Measurements from ENCODE around the gene SMCO2.

DNA sequence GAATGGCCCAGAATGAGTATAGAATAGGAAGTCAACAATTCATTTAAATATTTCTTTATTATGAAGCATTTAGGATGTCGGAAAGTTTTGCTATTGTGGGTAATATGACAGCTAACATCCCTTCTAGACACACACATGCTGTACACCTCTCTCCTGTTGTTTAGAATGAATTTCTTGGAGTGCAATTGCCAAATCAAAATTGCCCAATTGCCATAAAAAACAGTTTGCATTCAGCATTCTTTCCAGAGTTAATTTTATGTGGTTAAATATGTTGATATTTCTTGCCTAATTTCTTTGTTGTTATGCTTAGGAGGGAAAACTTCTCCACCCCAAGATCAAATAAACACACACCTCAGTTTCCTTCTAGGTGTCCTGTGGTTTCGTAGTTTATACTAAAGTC is 16.9 kb upstream of the SMCO2 start:
- TF ChIP-seq, protein P1, sequence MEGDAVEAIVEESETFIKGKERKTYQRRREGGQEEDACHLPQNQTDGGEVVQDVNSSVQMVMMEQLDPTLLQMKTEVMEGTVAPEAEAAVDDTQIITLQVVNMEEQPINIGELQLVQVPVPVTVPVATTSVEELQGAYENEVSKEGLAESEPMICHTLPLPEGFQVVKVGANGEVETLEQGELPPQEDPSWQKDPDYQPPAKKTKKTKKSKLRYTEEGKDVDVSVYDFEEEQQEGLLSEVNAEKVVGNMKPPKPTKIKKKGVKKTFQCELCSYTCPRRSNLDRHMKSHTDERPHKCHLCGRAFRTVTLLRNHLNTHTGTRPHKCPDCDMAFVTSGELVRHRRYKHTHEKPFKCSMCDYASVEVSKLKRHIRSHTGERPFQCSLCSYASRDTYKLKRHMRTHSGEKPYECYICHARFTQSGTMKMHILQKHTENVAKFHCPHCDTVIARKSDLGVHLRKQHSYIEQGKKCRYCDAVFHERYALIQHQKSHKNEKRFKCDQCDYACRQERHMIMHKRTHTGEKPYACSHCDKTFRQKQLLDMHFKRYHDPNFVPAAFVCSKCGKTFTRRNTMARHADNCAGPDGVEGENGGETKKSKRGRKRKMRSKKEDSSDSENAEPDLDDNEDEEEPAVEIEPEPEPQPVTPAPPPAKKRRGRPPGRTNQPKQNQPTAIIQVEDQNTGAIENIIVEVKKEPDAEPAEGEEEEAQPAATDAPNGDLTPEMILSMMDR (conservative IDR thresholded peaks at IDR 0.05; ENCODE audit: low read depth, low read length), result no peak
- TF ChIP-seq POLR2A (IDR thresholded peaks at IDR 0.05; ENCODE audit: low read depth, low read length) (no peak), BHLHE40 (IDR thresholded peaks at IDR 0.05; ENCODE audit: low read depth, low read length) (no peak), RAD21 (IDR thresholded peaks at IDR 0.05; ENCODE audit: low read length) (no peak), FOS (IDR thresholded peaks at IDR 0.05; ENCODE audit: low read depth, low read length) (no peak), SMC3 (IDR thresholded peaks at IDR 0.05; ENCODE audit: low read depth, low read length) (no peak)
- TF ChIP-seq, protein P2, sequence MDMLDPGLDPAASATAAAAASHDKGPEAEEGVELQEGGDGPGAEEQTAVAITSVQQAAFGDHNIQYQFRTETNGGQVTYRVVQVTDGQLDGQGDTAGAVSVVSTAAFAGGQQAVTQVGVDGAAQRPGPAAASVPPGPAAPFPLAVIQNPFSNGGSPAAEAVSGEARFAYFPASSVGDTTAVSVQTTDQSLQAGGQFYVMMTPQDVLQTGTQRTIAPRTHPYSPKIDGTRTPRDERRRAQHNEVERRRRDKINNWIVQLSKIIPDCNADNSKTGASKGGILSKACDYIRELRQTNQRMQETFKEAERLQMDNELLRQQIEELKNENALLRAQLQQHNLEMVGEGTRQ (IDR thresholded peaks at IDR 0.05; ENCODE audit: low read depth, low read length), result no peak
- TF ChIP-seq, protein P3, sequence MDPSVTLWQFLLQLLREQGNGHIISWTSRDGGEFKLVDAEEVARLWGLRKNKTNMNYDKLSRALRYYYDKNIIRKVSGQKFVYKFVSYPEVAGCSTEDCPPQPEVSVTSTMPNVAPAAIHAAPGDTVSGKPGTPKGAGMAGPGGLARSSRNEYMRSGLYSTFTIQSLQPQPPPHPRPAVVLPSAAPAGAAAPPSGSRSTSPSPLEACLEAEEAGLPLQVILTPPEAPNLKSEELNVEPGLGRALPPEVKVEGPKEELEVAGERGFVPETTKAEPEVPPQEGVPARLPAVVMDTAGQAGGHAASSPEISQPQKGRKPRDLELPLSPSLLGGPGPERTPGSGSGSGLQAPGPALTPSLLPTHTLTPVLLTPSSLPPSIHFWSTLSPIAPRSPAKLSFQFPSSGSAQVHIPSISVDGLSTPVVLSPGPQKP (IDR thresholded peaks at IDR 0.05; ENCODE audit: borderline replicate concordance, low read depth, low read length), result no peak
